ENCODE results near the gene TRIM26.

DNA sequence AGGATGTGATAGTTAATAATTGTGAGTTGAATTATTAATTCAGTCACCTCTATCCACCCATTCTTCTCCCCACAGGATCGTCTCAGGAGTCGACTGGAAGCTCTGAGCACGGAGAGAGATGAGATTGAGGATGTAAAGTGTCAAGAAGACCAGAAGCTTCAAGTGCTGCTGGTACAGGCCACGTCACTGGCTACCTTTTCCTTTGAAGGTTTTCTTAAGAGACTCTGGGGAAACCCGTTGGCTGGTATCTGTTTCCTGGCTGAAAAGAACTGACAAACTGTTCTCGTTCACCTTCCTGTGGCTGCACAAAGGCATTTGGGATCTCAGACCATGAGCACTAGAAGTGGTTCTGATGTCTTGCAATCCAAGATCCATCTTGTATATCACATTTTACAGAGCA is 46.1 kb downstream of the TRIM26 start:
- TF ChIP-seq, protein P1, sequence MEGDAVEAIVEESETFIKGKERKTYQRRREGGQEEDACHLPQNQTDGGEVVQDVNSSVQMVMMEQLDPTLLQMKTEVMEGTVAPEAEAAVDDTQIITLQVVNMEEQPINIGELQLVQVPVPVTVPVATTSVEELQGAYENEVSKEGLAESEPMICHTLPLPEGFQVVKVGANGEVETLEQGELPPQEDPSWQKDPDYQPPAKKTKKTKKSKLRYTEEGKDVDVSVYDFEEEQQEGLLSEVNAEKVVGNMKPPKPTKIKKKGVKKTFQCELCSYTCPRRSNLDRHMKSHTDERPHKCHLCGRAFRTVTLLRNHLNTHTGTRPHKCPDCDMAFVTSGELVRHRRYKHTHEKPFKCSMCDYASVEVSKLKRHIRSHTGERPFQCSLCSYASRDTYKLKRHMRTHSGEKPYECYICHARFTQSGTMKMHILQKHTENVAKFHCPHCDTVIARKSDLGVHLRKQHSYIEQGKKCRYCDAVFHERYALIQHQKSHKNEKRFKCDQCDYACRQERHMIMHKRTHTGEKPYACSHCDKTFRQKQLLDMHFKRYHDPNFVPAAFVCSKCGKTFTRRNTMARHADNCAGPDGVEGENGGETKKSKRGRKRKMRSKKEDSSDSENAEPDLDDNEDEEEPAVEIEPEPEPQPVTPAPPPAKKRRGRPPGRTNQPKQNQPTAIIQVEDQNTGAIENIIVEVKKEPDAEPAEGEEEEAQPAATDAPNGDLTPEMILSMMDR (IDR thresholded peaks at IDR 0.05) = no peak
- no peak for TF ChIP-seq EP300 (IDR thresholded peaks at IDR 0.05; ENCODE audit: low read depth)
- no peak for TF ChIP-seq POLR2AphosphoS5 (IDR thresholded peaks at IDR 0.05)

All from transverse colon (tissue), 4 donors.